H1 (cell line): Measurements from ENCODE around the gene ZMIZ1. TPM values are rescaled to one million over a fixed set of nuclear protein-coding genes. Genes with fewer than 3 reads are reported as not detected.

ENCODE experiments used
- CTCF ChIA-PET: fragments of 300-600 bp; sonication (Branson Sonifier 250); formaldehyde crosslinking; loops from one replicate; lab custom pipeline; 2021; ENCODE audit not compliant: partially characterized antibody; lab: Charles Lee
- POLR2A ChIA-PET: fragments of 300-600 bp; sonication (Branson Sonifier 250); formaldehyde crosslinking; loops from one replicate; lab custom pipeline; 2021; ENCODE audit warnings: inconsistent platforms; ENCODE audit not compliant: partially characterized antibody; lab: Charles Lee
- DNase-seq, 2 experiments: peaks; one replicate each; pipeline versions ENCODE4 v3.0.0 to v3.0.0-alpha.2; 2010 to 2022; ENCODE audit warnings: low spot score in 2 of 2, low read depth in 1 of 2, mixed read lengths in 1 of 2
- FAIRE-seq: peaks from 2 replicates; lab custom pipeline; 2011; peaks lifted over from hg19 to GRCh38; lab: Jason Lieb, UNC
- H2AFZ ChIP-seq: 2 replicates; pipeline ENCODE4 v1.8.1; 2012; ENCODE audit warnings: low read length, inconsistent platforms
- H2AK5ac ChIP-seq: 2 replicates; pipeline ENCODE4 v1.6.1; 2013; ENCODE audit warnings: low read depth, low read length
- H2BK120ac ChIP-seq: replicated peaks from 2 replicates; pipeline ENCODE3; 2013; ENCODE audit warnings: low read depth, low read length, inconsistent platforms
- H2BK12ac ChIP-seq: 2 replicates; pipeline ENCODE4 v1.6.1; 2013; ENCODE audit warnings: low read depth, low read length
- H2BK15ac ChIP-seq: 2 replicates; pipeline ENCODE4 v1.6.1; 2013; ENCODE audit warnings: low read length
- H2BK20ac ChIP-seq: 2 replicates; pipeline ENCODE4 v1.6.1; 2013; ENCODE audit warnings: low read length
- H2BK5ac ChIP-seq: 2 replicates; pipeline ENCODE4 v1.6.1; 2013; ENCODE audit warnings: low read depth, low read length
- H3K14ac ChIP-seq: 2 replicates; pipeline ENCODE4 v1.6.1; 2013; ENCODE audit warnings: inconsistent platforms; ENCODE audit not compliant: insufficient read length
- H3K18ac ChIP-seq: 2 replicates; pipeline ENCODE4 v1.6.1; 2013; ENCODE audit warnings: low read length; ENCODE audit errors: extremely low read depth
- H3K23ac ChIP-seq: 2 replicates; pipeline ENCODE4 v1.6.1; 2013; ENCODE audit warnings: inconsistent platforms; ENCODE audit not compliant: insufficient read length
- H3K23me2 ChIP-seq: 2 replicates; pipeline ENCODE4 v1.6.1; 2013; ENCODE audit warnings: low read depth, low read length
- H3K27ac ChIP-seq: 2 replicates; pipeline ENCODE4 v1.6.1; 2011; ENCODE audit warnings: low read depth, low read length, inconsistent platforms
- H3K27me3 ChIP-seq, 4 experiments: replicated peaks in 1 of 4; 1 replicate in 1 of 4; 2 replicates in 3 of 4; pipeline versions ENCODE4 v1.6.1 to v1.8.1; 2011 to 2013; ENCODE audit warnings: low read length in 3 of 4, mild to moderate bottlenecking in 3 of 4, inconsistent platforms in 2 of 4, mixed read lengths in 2 of 4, moderate library complexity in 1 of 4; ENCODE audit not compliant: control insufficient read depth in 3 of 4, insufficient read depth in 3 of 4; ENCODE audit errors: extremely low read depth in 1 of 4
- H3K36me3 ChIP-seq, 4 experiments: 2 replicates each; pipeline versions ENCODE4 v1.6.1 to v1.8.1; 2011 to 2013; ENCODE audit warnings: mild to moderate bottlenecking in 4 of 4, low read length in 3 of 4, moderate library complexity in 2 of 4, control low read depth in 1 of 4, inconsistent platforms in 1 of 4; ENCODE audit not compliant: insufficient read depth in 4 of 4, control insufficient read depth in 2 of 4
- H3K4ac ChIP-seq: replicated peaks from 2 replicates; pipeline ENCODE3; 2013; ENCODE audit warnings: low read length, low read depth, mixed read lengths, inconsistent platforms; ENCODE audit not compliant: insufficient read length
- H3K4me1 ChIP-seq, 4 experiments: replicated peaks in 1 of 4; 1 replicate in 1 of 4; 2 replicates in 3 of 4; pipeline versions ENCODE4 v1.6.1 to v1.8.1; 2011 to 2013; ENCODE audit warnings: low read length in 3 of 4, inconsistent platforms in 2 of 4, mixed read lengths in 1 of 4; ENCODE audit not compliant: insufficient read depth in 4 of 4, control insufficient read depth in 3 of 4
- H3K4me2 ChIP-seq, 2 experiments: 2 replicates each; pipeline versions ENCODE4 v1.6.1 to v1.8.1; 2011 to 2013; ENCODE audit warnings: low read depth in 2 of 2, low read length in 2 of 2, control low read depth in 1 of 2, inconsistent platforms in 1 of 2, mild to moderate bottlenecking in 1 of 2; ENCODE audit not compliant: insufficient read depth in 1 of 2
- H3K4me3 ChIP-seq, 4 experiments: fragments of 200-600, 300-600 bp in 1 of 4; sonication (generic), shearing (Covaris generic), sonication (Bioruptor Twin) in 1 of 4; 2 replicates each; pipeline versions ENCODE4 v1.5.1 to v1.8.1; 2011 to 2016; ENCODE audit warnings: low read length in 4 of 4, low read depth in 3 of 4, control low read depth in 2 of 4, inconsistent platforms in 2 of 4, mild to moderate bottlenecking in 2 of 4, mixed read lengths in 1 of 4, moderate library complexity in 1 of 4; ENCODE audit not compliant: insufficient read depth in 2 of 4; ENCODE audit errors: extremely low read depth in 1 of 4
- H3K56ac ChIP-seq: replicated peaks from 2 replicates; pipeline ENCODE3; 2013; ENCODE audit warnings: low read depth, mild to moderate bottlenecking, mixed read lengths, low read length, inconsistent platforms; ENCODE audit not compliant: insufficient read length
- H3K79me1 ChIP-seq: 2 replicates; pipeline ENCODE4 v1.6.1; 2013; ENCODE audit warnings: low read depth, low read length, control low read depth
- H3K79me2 ChIP-seq, 2 experiments: 2 replicates each; pipeline versions ENCODE4 v1.6.1 to v1.8.1; 2012 to 2013; ENCODE audit warnings: low read length in 2 of 2, mild to moderate bottlenecking in 2 of 2, inconsistent platforms in 1 of 2; ENCODE audit not compliant: insufficient read depth in 2 of 2, control insufficient read depth in 1 of 2
- H3K9ac ChIP-seq, 4 experiments: replicated peaks in 1 of 4; 1 replicate in 1 of 4; 2 replicates in 3 of 4; pipeline versions ENCODE4 v1.6.1 to v1.8.1; 2011 to 2013; ENCODE audit warnings: low read depth in 3 of 4, low read length in 3 of 4, control low read depth in 2 of 4, mild to moderate bottlenecking in 2 of 4, moderate library complexity in 2 of 4, inconsistent platforms in 1 of 4; ENCODE audit errors: extremely low read depth in 1 of 4
- H3K9me3 ChIP-seq, 2 experiments: 2 replicates each; pipeline versions ENCODE4 v1.6.1 to v1.8.1; 2012 to 2013; ENCODE audit warnings: mild to moderate bottlenecking in 2 of 2, moderate library complexity in 2 of 2, control low read depth in 1 of 2, inconsistent platforms in 1 of 2, low read depth in 1 of 2, low read length in 1 of 2, mixed read lengths in 1 of 2; ENCODE audit not compliant: insufficient read depth in 2 of 2
- H4K20me1 ChIP-seq, 2 experiments: replicated peaks in 1 of 2; 2 replicates each; pipeline versions ENCODE3 to v1.8.1; 2011 to 2013; ENCODE audit warnings: inconsistent platforms in 2 of 2, low read length in 2 of 2, mild to moderate bottlenecking in 1 of 2; ENCODE audit not compliant: insufficient read depth in 2 of 2, control insufficient read depth in 1 of 2
- H4K5ac ChIP-seq: 2 replicates; pipeline ENCODE4 v1.6.1; 2013; ENCODE audit warnings: low read length, low read depth, mixed read lengths, inconsistent platforms; ENCODE audit not compliant: insufficient read length
- H4K8ac ChIP-seq: 2 replicates; pipeline ENCODE4 v1.8.0; 2013; ENCODE audit warnings: mild to moderate bottlenecking, moderate library complexity, low read length, inconsistent platforms; ENCODE audit not compliant: insufficient read depth; ENCODE audit errors: extremely low read depth
- H4K91ac ChIP-seq: replicated peaks from 2 replicates; pipeline ENCODE3; 2013; ENCODE audit warnings: low read length, mixed read lengths, inconsistent platforms; ENCODE audit not compliant: insufficient read length
- ASH2L ChIP-seq: fragments of 200-600, 300-600 bp; sonication (generic); IDR thresholded peaks from one replicate; pipeline ENCODE4 v1.7.1; 2017; ENCODE audit warnings: low read length
- CHD1 ChIP-seq: IDR thresholded peaks from 2 replicates; pipeline ENCODE4 v1.6.1; 2012; ENCODE audit warnings: low read depth, low read length, improper control_type of control experiment
- EGR1 ChIP-seq: IDR thresholded peaks from 2 replicates; pipeline ENCODE4 v1.6.1; 2011; ENCODE audit warnings: low read depth, low read length, borderline replicate concordance
- NANOG ChIP-seq: IDR thresholded peaks from 2 replicates; pipeline ENCODE4 v1.6.1; 2011; ENCODE audit warnings: low read length, low read depth, mild to moderate bottlenecking, inconsistent platforms; ENCODE audit not compliant: insufficient read depth, poor library complexity, severe bottlenecking
- NRF1 ChIP-seq: IDR thresholded peaks from 2 replicates; pipeline ENCODE4 v1.6.1; 2011; ENCODE audit warnings: mild to moderate bottlenecking, low read depth, low read length, improper control_type of control experiment
- SIN3A ChIP-seq, 2 experiments: IDR thresholded peaks in 1 of 2; conservative IDR thresholded peaks in 1 of 2; 2 replicates each; pipeline ENCODE4 v1.6.1; 2011 to 2012; ENCODE audit warnings: low read length in 2 of 2, improper control_type of control experiment in 1 of 2, low read depth in 1 of 2, mild to moderate bottlenecking in 1 of 2
- TCF12 ChIP-seq: IDR thresholded peaks from 2 replicates; pipeline ENCODE4 v1.6.1; 2011; ENCODE audit warnings: low read depth, mild to moderate bottlenecking, low read length
- USF2 ChIP-seq: IDR thresholded peaks from 2 replicates; pipeline ENCODE4 v1.6.1; 2011; ENCODE audit warnings: low read length, improper control_type of control experiment
- WGBS, 2 experiments: shearing (Covaris generic) in 1 of 2; methylation state at CpG; one replicate each; pipeline versions ENCODE4 v1.1.6 to v1.1.7; 2013 to 2015; ENCODE audit warnings: low lambda C conversion rate in 2 of 2, mixed read lengths in 2 of 2, inconsistent platforms in 1 of 2, low coverage in 1 of 2, missing lambda C conversion rate in 1 of 2; ENCODE audit not compliant: insufficient replicate concordance in 2 of 2, insufficient coverage in 1 of 2, insufficient read length in 1 of 2; ENCODE audit errors: extremely low coverage in 1 of 2, missing lambda C conversion rate in 1 of 2; 5-methylcytosine and 5-hydroxymethylcytosine counted together
- polyA plus RNA-seq, 7 experiments: library from polyadenylated mRNA; depleted of rRNA in 3 of 7; stranded (reverse) in 5 of 7; unstranded in 2 of 7; fragments of >200 nt in 5 of 7; fragments of 200-250 nt in 2 of 7; gene quantifications; 1 replicate in 5 of 7; 2 replicates in 1 of 7; 4 replicates in 1 of 7; pipeline versions ENCODE4 v1.2.1 to v1.2.3, GENCODE V29; 2011 to 2013; ENCODE audit warnings: missing spikeins in 2 of 7, mixed read lengths in 2 of 7
- total RNA-seq: library from RNA; stranded (reverse); fragmentation: NEBNext Ultra II Directional; extraction: Animal tissue kit (Norgen Biotek cat#: 25700); gene quantifications from 2 replicates; pipeline ENCODE4 v1.2.1, GENCODE V29; 2021

Gene ZMIZ1
- total and polyA plus RNA-seq, 2 of the 8 experiments (the other 6 are each of a cell fraction or from before 2014, with no cell fraction given), result 8.1 to 28.0 TPM

DNA sequence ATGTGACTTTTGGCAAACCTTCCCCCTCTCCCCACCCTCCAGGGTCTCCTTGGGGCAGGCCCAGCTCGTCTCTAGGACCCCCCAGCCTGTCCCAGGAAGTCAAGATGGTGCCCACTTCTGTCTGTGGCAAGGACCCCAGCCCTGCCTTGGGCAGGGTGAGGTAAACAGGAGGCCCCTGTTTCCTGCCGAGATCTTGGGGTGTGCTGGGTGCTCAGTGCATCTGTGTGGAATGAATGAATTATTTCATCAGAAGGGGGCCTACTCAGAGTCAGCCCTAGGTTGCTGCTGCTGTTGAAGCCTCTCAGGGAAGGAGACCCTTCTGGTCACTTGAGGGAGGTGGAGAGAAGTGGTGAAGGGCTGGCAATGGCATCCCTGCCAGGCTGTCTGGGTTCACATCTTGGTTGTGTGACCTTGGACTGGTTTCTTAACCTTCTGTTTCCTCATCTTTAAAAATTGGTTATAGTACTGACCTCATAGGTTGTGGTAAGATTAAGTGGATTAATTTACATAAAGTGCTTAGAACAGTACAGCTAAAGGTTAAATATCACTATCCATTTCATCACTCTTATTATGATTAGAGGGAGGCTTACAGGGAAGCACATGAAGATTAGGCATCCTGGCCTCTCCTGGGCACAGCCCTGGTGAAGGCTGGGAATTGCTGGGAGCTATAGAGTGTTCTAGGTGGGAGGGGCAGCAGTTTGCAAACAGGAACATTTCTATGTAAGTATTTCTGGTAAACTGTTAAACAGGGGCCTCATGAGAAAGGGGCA is 67.7 kb downstream of the ZMIZ1 start:
- Histone ChIP-seq H3K27ac (no peak overlapping the region), H3K9ac (no peak overlapping the region), H3K9me3 (no peaks in the 10 kb centered on the region), H2AFZ (no peak overlapping the region), H2BK12ac (peak overlapping the region; percentile 31; the same call in 1 of the 2 replicates), H3K79me1 (peaks cover 24% of the 10 kb centered on the region), H3K14ac (no peak overlapping the region), H4K8ac (no peak overlapping the region), H2BK15ac (peak overlapping the region; percentile 18; the same call in 1 of the 2 replicates), H3K4ac (no peak overlapping the region), H4K5ac (no peak overlapping the region), H2BK5ac (peak overlapping the region; percentile 35; the same call in 1 of the 2 replicates), H3K4me2 (no peak overlapping the region), H3K79me2 (peaks cover 0 to 28% of the 10 kb centered on the region in 2 experiments; a peak in 3 of 4 replicates), H3K23ac (no peak overlapping the region), H3K18ac (no peak overlapping the region), H3K56ac (no peak overlapping the region), H3K23me2 (peaks cover 3% of the 10 kb centered on the region), H2BK20ac (no peak overlapping the region), H4K20me1 (peaks cover 2 to 6% of the 10 kb centered on the region in 2 experiments), H3K36me3 (peaks cover 0 to 16% (median 4%) of the 10 kb centered on the region in 4 experiments; a peak in 4 of 8 replicates), H3K4me3 (no peak overlapping the region), H2BK120ac (no peak overlapping the region), H2AK5ac (peak overlapping the region; percentile 16; the same call in 1 of the 2 replicates), H3K4me1 (peaks cover 15 to 43% (median 27%) of the 10 kb centered on the region in 4 experiments), H3K27me3 (no peaks in the 10 kb centered on the region), H4K91ac (peak overlapping the region; percentile 63)
- CTCF ChIA-PET, result interaction anchor here (0.8 to 2.4 kb wide), 8 partner anchors 12 to 62 kb away, joined by 3 to 9 read pairs (median 4); no protein-coding TSS in a partner anchor
- no peak for DNase-seq
- FAIRE-seq, result no peak
- POLR2A ChIA-PET, result interaction anchor here (1.0 kb wide), 1 partner anchor 13 kb away, joined by 3 read pairs; no protein-coding TSS in a partner anchor
- WGBS, 2 experiments, result 92% methylated on average over 2 of the region's 2 CpGs; no CpG with 5 or more reads in 1 of the 2 experiments
- no peak for TF ChIP-seq NANOG
- no peak for TF ChIP-seq USF2
- TF ChIP-seq NRF1, result no peak
- TF ChIP-seq ASH2L, result no peak
- TF ChIP-seq SIN3A (conservative IDR thresholded peaks at IDR 0.05 in 1 of 2, IDR thresholded peaks at IDR 0.05 in 1 of 2; ENCODE audit: low read depth in 1 of 2, low read length in 2 of 2), result no peak
- TF ChIP-seq TCF12, result no peak
- no peak for TF ChIP-seq EGR1
- no peak for TF ChIP-seq CHD1
